Adrenal gland (tissue), 19 donors: Measurements from ENCODE around the gene NSG2. TPM values are rescaled to one million over a fixed set of nuclear protein-coding genes. Genes with fewer than 3 reads are reported as not detected.
A peak's percentile ranks its signal among the peaks of the same experiment; 100 is the strongest.

Source experiments
- DNase-seq, 7 donors: peaks; one replicate each; pipeline ENCODE4 v3.0.0-alpha.2; 2019 to 2020
- H3K27ac ChIP-seq, 5 donors: fragments of 200-600 bp; sonication (generic) in 4 of 5; 1 replicate in 3 of 5; 2 replicates in 2 of 5; pipeline versions ENCODE4 v1.5.1 to v1.8.0; 2016 to 2020; ENCODE audit warnings: mild to moderate bottlenecking in 1 of 5
- H3K27me3 ChIP-seq: fragments of 200-600 bp; 2 replicates; pipeline ENCODE4 v1.8.0; 2021
- H3K36me3 ChIP-seq, 2 donors: fragments of 200-600 bp; replicated peaks in 1 of 2; 1 replicate in 1 of 2; 2 replicates in 1 of 2; pipeline versions ENCODE4 v1.5.1 to v1.8.0; 2018 to 2022
- H3K4me1 ChIP-seq, 2 donors: fragments of 200-600 bp; replicated peaks in 1 of 2; 1 replicate in 1 of 2; 2 replicates in 1 of 2; pipeline versions ENCODE4 v1.5.1 to v1.8.0; 2018 to 2021
- H3K4me3 ChIP-seq, 4 donors: fragments of 200-600 bp; sonication (generic) in 3 of 4; one replicate each; pipeline ENCODE4 v1.5.1; 2016 to 2018
- H3K9me3 ChIP-seq, 3 donors: fragments of 200-600 bp; sonication (generic) in 1 of 3; replicated peaks in 1 of 3; 1 replicate in 2 of 3; 2 replicates in 1 of 3; pipeline versions ENCODE4 v1.5.1 to v1.8.0; 2016 to 2021
- POLR2A ChIP-seq, 2 donors: fragments of 450-650 bp; IDR thresholded peaks; one replicate each; pipeline ENCODE4 v1.6.1; 2017; ENCODE audit warnings: antibody characterized with exemption in 2 of 2, mild to moderate bottlenecking in 2 of 2, moderate library complexity in 1 of 2
- WGBS, 4 donors: extraction: QIAGEN DNeasy Blood & Tissue Kit in 2 of 4; methylation state at CpG; one replicate each; pipeline versions ENCODE4 v1.1.5 to v1.1.7; 2013 to 2017; 5-methylcytosine and 5-hydroxymethylcytosine counted together
- intact Hi-C, 2 donors: fragments of 100-400 bp; cut with DNase I; formaldehyde crosslinking; loops; one replicate each; pipeline versions ENCODE4 v1.14.1 to v1.15.0; 2022 to 2023
- long read RNA-seq, 10 donors: library from polyadenylated mRNA in 3 of 10; unstranded in 2 of 10; stranded (forward) in 1 of 10; transcript quantifications; one replicate each; pipeline ENCODE4 v2.0.0 and lab custom pipeline, GENCODE V29; 2021 to 2026
- polyA plus RNA-seq, 3 donors: library from polyadenylated mRNA; stranded (reverse); fragments of 200-250 nt in 2 of 3; fragments of 350-450 nt in 1 of 3; fragmentation: Illumina TruSeq in 1 of 3; extraction: RNeasy Lipid Tissue Mini Kit (QIAGEN cat#74804) in 1 of 3; gene quantifications; one replicate each; pipeline ENCODE4 v1.2.3, GENCODE V29; 2013 to 2014
- total RNA-seq, 9 donors: library from RNA; depleted of rRNA in 4 of 9; stranded (reverse); fragments of >200 nt in 4 of 9; fragments of 120-200 nt in 1 of 9; fragmentation: NEBNext Ultra II Directional in 1 of 9; extraction: Animal tissue kit (Norgen Biotek cat#: 25700) in 1 of 9; gene quantifications; one replicate each; pipeline versions ENCODE4 v1.1.0 to v1.2.4, GENCODE V29; 2013 to 2023
- TF ChIP-seq, protein P1 (sequence below), 6 experiments: fragments of 450-650 bp in 4 of 6; fragments of 200-600 bp in 2 of 6; sonication (generic) in 1 of 6; IDR thresholded peaks; 1 replicate in 5 of 6; 2 replicates in 1 of 6; pipeline versions ENCODE4 v1.5.1 to v1.8.0; 2016 to 2021; ENCODE audit warnings: antibody characterized with exemption in 6 of 6, mild to moderate bottlenecking in 2 of 6, moderate library complexity in 1 of 6
- donor health status: healthy with polysubstance abuse.
- donor health status: Bipolar disorder and iron deficiency.
- donor health status: DM: yes; HTN: yes; CAD: no.
- donor health status: DM: no; HTN: no; CAD: no.
- donor health status: DM: no; HTN: no; CAD: no.
- donor health status: DM: yes; HTN: yes; CAD: no.

The NSG2 gene
- total RNA-seq (10 to 100 TPM in 3 of 9 donors, 1 to 10 TPM in 2, under 1 TPM in 3, not detected in 1; 0.25 to 40.9 (median 4.5) TPM), polyA plus RNA-seq (10 to 100 TPM; 11.8 to 35.0 (median 26.4) TPM)
- long read RNA-seq, donor 1, result 0 reads
- long read RNA-seq, donor 2, result 0 reads
- long read RNA-seq, donor 3, partial matches to known transcripts, result 0 of 4 reads
- long read RNA-seq, donor 3, other reads (novel, unspliced or antisense), result 0 of 4 reads
- long read RNA-seq, donor 4, result 0 reads
- long read RNA-seq, donor 5, result 0 reads
- long read RNA-seq, donor 6, partial matches to known transcripts, result 0 of 4 reads
- long read RNA-seq, donor 6, other reads (novel, unspliced or antisense), result 3 of 4 reads
- long read RNA-seq, donor 7, result 0 reads
- long read RNA-seq, donor 8, result 0 reads
- long read RNA-seq, donor 9, result 0 reads
- long read RNA-seq, donor 10, partial matches to known transcripts, result 0 of 3 reads
- long read RNA-seq, donor 10, other reads (novel, unspliced or antisense), result 0 of 3 reads

DNA sequence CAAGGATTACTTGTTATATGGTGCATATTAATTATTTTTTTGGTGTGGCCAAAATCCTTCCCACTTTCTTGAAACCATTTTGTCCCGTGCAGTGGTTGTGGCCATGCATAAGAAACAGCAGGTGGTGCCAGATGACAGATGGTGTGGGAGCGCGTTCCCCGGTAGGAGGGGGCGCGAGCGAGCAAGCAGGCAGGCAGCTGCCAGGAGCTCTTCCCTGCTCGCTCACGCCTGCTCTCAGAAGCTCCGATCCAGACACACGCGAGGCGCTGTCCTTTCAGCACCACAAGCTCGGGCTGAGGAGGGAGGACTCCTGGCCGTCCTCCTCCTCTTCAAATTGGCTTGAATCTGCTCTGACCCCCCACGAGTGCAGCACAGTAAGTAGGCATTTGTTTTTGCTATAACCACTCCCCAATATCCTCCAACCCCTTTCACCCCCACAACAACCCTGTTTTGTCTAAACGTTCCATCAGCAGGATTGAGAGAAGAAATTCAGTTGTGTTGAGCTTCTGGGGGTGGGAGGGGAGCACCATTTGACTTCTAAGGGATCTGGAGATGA is at the start of gene NSG2:
NSG2 (plus strand) TSS at position 237 of the 556 bp plus-strand sequence. CDS start 1,050 bp downstream, outside the sequence.
- Histone ChIP-seq H3K27ac (no peak within 1 kb of the TSS), H3K27me3 (no peaks in the 10 kb centered on the region), H3K4me3 (no peak within 1 kb of the TSS), H3K9me3 (no peaks in the 10 kb centered on the region), H3K4me1 (no peaks in the 10 kb centered on the region), H3K36me3 (no peaks in the 10 kb centered on the region)
- TF ChIP-seq, protein P1, sequence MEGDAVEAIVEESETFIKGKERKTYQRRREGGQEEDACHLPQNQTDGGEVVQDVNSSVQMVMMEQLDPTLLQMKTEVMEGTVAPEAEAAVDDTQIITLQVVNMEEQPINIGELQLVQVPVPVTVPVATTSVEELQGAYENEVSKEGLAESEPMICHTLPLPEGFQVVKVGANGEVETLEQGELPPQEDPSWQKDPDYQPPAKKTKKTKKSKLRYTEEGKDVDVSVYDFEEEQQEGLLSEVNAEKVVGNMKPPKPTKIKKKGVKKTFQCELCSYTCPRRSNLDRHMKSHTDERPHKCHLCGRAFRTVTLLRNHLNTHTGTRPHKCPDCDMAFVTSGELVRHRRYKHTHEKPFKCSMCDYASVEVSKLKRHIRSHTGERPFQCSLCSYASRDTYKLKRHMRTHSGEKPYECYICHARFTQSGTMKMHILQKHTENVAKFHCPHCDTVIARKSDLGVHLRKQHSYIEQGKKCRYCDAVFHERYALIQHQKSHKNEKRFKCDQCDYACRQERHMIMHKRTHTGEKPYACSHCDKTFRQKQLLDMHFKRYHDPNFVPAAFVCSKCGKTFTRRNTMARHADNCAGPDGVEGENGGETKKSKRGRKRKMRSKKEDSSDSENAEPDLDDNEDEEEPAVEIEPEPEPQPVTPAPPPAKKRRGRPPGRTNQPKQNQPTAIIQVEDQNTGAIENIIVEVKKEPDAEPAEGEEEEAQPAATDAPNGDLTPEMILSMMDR (IDR thresholded peaks at IDR 0.05), result peak; percentile 20 to 83 (median 74)
- no peak for TF ChIP-seq POLR2A (IDR thresholded peaks at IDR 0.05)
- intact Hi-C loops, result loop anchor here (2.0 to 5.0 kb wide), 2 partner anchors 267 kb away; no protein-coding TSS in a partner anchor
- WGBS, 4 donors, result 4 to 7% (median 5%) methylated on average over 9 to 17 of the region's 17 CpGs
- DNase-seq, result peak; percentile 86 to 94 (median 89)

DNA sequence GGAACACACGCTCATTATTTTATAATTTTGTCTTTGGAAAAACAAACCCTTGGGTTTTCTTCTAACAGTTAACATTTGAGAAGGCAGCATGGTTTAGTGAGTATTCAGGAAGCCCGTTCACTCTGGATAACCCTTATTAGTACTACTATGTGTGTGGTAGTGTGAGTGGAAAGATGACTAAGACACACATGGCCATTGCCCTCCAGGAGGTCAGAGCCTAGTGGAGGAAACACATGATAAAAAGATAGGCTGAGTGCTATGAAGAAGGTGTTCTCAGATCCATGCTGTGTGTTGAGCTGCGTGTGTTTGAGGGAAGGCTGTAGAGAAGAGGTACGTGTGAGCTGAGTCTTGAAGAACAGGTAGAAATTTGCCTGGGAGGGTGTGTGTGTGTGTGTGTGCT is 48.2 kb upstream of the NSG2 start:
- H3K4me3 ChIP-seq, result no peak overlapping the region
- H3K9me3 ChIP-seq, result no peaks in the 10 kb centered on the region
- no peak for DNase-seq
- intact Hi-C loops, result no loop called here
- H3K36me3 ChIP-seq, result no peaks in the 10 kb centered on the region
- no peaks in the 10 kb centered on the region for H3K4me1 ChIP-seq
- TF ChIP-seq, protein P1 (IDR thresholded peaks at IDR 0.05), result no peak
- no peak for TF ChIP-seq POLR2A (IDR thresholded peaks at IDR 0.05)
- no peaks in the 10 kb centered on the region for H3K27me3 ChIP-seq
- H3K27ac ChIP-seq, result no peak overlapping the region
- WGBS, 4 donors, result 68 to 77% (median 74%) methylated on average over 4 of the region's 4 CpGs

- Histone ChIP-seq H3K36me3 (no peaks in the 10 kb centered on the region), H3K27me3 (no peaks in the 10 kb centered on the region), H3K4me1 (no peaks in the 10 kb centered on the region), H3K27ac (no peak overlapping the region), H3K9me3 (no peaks in the 10 kb centered on the region), H3K4me3 (no peak overlapping the region)
- intact Hi-C loops, result no loop called here
- 72 to 78% (median 75%) methylated on average over 4 of the region's 4 CpGs for WGBS, 4 donors
- no peak for DNase-seq
- TF ChIP-seq, protein P1 (IDR thresholded peaks at IDR 0.05), result no peak
- TF ChIP-seq POLR2A (IDR thresholded peaks at IDR 0.05), result no peak
Measured at GRCh38 chr5:173998531-173998930, 47.0 kb upstream of the NSG2 start.

GRCh38 chr5:174000076-174000475 is 45.4 kb upstream of the NSG2 start:
- Histone ChIP-seq H3K27me3 (no peaks in the 10 kb centered on the region), H3K4me1 (no peaks in the 10 kb centered on the region), H3K9me3 (no peaks in the 10 kb centered on the region), H3K27ac (no peak overlapping the region), H3K4me3 (no peak overlapping the region), H3K36me3 (no peaks in the 10 kb centered on the region)
- 82 to 86% (median 85%) methylated on average over 4 of the region's 4 CpGs for WGBS, 4 donors
- intact Hi-C loops, result no loop called here
- no peak for DNase-seq
- TF ChIP-seq POLR2A (IDR thresholded peaks at IDR 0.05), result no peak
- TF ChIP-seq, protein P1 (IDR thresholded peaks at IDR 0.05), result no peak
